ENCODE data around the gene GUCY1A2.

The GUCY1A2 gene

DNA sequence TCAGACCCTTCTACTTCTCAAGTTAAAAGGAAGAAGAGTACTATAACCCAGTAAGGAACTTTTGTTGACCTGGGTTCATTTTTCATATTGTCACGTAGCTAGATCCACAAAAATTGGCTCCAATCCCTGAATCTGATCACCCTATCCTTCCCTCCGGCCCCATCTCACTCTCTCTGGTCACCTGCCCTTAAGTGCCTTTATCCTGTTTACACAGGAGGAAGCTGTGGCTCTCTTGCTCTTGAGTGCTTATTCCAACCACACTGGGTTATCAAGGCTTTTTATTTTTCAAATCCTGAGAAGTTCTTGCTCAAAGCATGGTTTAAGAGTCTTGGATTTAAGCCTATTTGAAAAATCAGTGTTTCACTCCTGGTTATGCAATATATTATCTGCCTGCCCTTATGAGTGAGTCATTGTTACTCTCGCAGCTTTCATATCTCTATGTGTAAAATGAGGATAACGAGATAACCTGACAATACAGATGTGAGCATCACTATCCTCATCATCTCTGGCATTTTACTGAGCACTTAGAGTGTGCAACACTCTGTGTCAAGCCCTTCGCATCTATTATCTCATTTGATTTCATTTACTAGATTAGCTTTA is 293.9 kb downstream of the GUCY1A2 start:
- peak; percentile 49 for DNase-seq

DNA sequence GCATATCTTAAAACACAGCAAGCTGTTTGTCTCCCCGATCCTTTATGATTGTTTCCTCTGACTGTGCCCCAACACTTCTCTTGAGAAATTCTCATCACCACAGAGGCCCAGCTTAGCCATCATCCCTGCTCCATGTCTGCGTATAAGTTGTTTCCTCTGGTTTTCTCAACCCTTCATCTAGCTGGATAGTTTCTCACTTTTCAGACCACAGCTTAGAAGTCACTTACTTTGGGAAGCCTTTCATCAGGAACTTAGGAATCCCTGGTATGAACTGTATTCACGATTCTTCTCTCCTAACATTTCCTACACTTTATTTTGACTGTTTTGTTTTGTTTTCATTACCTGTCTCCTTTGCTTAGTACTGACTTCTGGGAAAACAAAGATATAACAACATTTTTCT is 295.2 kb downstream of the GUCY1A2 start:
- no peak for DNase-seq

DNA sequence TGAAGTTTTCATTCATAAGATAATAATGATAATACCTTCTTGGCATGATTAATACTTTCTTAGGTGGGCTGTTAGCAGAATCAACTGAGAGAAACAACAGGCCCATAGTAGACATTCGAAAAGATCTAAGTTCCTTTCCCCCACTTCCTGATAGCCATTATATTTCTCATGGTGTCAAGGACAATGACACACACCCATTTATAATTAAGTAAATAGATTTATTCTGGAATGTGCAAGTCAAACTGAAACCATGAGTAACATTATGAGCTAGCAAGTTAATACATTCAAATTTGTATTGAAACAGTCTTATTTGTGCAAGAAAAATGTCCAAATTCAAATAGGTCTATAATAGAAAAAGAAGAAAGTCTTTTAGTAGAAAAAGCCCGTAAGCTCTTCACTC is 301.1 kb downstream of the GUCY1A2 start:
- no peak for DNase-seq

DNA sequence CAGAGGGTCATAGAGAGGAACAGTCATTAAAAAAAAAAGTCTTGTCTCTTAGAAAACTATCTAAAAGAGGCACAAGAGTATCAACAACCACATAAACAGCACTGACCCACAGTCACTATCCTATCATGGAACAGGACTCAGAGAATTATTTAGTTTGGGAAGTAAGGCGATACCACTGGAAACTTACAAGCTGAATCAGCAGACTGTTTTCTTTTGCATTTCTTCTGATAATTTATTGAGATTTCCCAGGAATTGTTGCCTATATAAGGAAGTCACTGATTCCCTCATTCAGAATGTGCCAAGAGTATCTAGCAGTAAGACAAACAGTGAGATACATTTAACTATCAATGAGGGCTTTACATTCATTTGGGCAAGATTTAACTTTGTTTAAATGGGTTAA is 304.1 kb downstream of the GUCY1A2 start:
- DNase-seq = no peak

DNA sequence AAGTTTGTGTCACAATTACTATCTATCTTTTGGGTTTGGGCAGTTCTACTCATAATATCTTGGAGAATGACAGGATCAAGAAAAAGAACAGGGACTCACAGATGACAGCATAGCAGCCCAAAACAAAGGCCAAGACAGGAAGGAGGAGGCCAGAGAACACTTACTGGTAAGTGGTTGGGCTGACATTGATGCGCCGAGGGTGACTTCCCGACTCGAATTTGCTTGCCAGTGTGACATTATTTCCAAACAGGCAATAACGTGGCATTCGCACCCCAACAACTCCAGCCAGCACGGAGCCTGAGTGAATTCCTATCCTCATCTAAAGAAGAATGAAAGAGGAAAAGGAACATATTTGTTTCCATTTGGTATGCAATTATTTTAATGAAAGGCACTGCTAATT is 309.9 kb downstream of the GUCY1A2 start:
- no peak for DNase-seq

DNA sequence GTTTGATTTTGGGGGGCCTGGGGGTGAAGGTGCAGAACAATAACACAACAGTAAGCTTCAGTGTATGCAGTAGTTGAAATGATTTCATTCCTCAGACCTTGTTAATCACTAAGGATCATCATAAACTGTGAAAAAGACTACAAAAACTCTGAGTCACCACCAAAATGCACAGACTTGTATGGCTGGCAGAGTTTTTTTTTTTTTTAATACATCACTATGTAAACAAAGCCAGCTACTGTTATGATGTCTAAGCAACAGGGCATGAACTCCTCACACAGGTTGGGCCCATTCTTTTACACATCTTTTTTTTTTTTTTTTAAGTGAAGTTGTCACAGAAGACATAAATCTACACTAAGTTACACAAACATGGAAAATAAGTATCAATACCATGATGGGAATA is 311.9 kb downstream of the GUCY1A2 start:
- peak; percentile 24 for DNase-seq

DNA sequence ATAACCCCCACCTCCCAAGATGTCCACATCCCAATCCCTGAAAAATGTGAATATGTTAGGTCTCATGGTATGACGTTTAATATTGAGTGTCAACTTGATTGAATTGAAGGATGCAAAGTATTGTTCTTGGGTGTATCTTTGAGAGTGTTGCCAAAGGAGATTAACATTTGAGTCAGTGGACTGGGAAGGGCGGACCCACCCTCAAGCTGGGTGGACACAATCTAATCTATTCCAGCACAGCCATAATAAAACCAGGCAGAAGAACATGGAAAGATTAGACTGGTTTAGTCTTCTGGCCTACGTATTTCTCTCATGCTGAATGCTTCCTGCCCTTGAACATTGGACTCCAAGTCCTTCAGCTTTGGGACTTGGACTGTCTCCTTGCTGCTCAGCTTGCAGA is 315.5 kb downstream of the GUCY1A2 start:
- no peak for DNase-seq

DNA sequence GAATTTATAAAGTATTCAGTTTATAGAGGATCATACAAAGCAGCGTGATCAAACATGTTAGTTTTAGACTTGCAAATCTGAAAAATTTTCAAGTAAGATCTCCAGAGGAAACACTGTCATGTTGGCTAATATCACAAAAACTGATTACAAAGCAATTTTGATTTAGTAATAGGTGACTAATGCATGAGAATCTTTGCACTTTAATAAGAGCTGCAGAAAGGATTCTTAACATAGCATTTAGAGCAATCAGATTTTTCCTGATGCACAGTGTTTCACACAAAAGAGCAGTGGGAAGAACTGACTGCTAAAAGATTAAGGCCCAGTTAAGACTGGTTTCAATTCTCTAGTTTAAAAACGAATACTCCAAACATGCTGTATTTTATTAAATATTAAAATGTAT is 321.2 kb downstream of the GUCY1A2 start:
- no peak for DNase-seq

DNA sequence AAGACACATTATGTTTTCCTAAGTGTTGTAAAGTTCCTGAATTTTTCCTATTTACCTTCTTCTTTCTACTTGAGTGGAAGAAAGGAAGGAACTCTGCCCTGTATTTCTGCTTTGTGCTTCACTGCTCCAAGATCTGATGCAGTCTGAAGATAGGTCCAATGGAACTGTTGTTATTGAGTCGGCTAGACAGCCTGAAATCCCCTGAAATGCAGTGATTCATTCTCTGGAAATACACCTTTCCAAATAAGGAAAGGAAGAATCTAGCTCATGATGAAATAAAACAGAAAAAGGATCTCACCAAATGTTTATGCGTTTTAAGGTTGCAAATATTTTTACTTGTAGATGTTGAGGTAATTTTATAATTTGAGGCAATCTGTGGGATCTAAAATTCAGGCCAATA is 322.8 kb downstream of the GUCY1A2 start:
- DNase-seq = no peak

DNA sequence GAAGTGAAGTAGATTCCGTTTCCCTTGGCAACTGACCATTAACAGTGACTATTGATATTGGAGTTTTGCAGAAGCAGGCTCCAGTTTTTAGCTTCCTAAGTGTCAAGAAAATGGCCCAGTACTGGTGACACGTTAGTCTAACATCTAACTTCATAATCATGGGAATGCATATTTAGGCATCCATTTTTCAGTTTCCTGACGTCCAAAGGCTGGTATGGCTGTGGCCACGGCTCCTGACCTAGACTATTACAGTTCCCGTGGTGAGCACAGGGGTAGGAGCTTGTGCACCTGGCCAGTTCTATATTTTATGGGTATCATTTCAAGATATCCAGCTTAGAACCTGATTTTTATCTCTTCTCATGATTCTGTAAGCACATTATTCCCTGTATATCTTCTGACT is 323.8 kb downstream of the GUCY1A2 start:
- DNase-seq = no peak

DNA sequence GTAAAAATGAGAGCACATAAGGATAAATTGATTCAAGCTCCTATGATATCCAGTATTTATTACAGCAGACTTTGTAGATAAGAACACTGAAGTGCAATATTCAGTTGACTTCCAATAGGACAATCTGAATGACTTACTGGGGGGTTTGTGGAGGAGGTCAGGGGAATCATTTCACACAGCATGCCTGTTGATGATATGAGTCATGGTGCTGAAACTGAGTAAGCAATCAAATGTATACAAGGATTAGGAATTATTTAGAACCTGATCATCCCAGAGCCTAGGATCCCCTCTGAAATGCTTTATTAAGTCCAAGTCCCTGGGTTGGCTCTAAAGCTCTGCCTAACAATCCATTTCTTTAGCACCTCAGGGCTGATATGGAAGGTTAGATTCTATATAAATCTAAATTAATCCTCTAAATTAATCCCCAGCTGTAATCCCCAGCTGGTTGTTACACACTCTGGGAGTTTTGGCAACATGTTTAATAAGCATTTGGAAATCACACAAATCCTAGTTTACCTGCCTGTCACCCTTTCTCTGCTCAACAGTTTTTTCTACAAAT is 326.4 kb downstream of the GUCY1A2 start:
- no peak for DNase-seq

DNA sequence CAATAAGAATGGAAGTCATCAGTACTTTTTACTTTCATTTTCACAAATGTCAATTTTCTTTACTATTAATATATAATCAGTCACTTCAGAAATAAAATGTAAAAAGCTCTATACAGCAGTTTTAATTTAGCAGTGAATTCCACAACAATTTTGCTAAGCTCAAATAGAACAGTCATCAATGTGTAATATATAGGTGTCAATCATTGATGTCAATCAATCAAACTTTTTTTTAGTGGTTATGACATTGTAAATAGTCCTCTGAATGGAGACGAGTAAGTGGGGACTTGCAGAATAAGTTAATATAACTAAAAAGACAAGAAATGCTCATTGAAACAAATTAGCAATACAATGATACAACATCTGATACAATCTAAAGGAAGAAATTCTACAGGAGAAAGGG is 327.4 kb downstream of the GUCY1A2 start:
- no peak for DNase-seq

DNA sequence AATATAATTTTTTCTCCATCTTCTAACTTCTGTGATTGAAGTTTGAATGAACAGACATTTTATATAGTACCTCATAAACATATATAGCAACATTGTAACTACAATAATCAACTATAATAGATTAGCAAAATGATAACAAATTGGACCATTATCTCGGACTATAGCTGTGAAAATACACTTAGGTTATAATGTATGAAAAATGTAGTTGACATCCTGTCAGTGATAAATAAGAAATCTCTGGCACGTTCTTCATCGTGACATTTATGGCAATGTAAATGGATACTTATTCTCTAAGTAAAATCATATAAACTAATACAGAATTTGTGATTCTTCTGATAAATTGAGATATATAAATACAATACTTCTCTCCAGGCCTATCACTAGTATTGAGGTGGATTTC is 333.3 kb downstream of the GUCY1A2 start:
- DNase-seq = no peak

DNA sequence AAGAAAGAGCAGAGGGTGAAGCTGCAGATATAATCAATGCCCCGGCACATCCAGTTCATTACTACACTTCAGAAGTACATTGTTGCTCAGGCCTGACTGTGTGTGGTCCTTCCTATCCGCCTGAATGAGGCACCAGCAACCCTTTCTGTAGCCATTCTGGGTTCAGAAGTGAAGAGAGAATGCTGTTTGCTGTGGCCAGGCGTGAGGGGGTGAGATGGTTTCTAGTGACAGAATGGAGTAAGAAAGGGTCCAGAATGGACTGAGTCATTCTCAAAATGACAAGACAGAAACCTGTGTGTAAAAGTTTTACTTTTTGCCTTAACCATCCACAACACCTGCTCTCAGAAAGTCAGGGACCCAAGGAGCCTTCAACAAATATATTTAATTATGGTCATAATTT is 334.8 kb downstream of the GUCY1A2 start:
- no peak for DNase-seq

DNA sequence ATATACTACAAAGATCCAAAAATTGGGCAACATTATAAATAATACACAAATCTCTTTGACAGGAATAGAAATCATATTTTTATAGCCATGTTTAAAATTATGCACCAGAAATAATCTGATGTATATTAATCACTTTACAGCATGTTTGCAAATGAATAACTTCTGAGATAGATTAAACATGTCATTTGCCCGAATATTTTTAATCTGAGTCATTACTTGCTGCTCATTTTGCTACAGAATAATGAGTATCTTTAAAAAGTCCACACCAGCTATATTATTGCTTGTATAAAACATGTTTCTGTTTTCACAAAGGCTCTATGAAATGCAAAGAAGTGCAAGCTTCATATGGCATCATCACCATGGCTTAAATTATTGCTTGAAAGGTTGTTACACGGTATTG is 336.8 kb downstream of the GUCY1A2 start:
- no peak for DNase-seq

DNA sequence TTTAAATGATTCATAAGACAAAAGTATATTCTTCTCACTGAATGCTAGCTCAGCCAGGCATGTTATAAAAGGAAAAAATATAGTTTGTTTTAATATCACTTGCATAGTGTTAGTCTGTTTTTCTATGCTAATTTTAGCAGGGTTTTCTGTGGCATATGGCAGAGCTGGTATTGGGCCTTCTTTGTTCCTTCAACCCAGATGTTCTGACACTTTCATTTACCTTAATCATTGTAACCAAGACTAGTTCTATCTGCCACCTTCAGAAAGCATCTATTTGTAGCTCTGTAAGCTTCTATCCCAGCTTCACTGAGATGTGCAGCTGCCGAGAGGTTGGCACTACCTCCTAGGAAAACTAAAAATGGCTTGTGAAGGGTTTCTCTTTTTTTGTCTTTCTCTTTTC is 338.7 kb downstream of the GUCY1A2 start:
- DNase-seq = no peak

DNA sequence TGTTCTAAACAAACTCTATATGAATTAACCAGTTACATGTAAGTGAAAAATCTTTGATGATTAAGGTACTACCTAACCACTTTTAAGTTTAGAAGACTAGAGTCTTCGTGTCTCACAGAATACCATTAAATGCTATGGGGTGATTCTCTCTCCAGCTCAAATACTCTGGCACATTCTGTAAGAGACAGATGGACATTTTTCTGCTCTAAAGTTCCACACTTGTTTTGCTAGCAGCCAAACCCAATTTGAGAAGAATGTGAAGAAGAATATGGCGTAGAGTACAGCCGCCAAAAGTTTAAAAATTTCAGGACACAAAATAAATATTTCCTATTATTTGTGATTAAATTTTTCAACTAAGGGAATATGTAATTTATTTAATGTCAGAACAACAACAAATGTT is 339.1 kb downstream of the GUCY1A2 start:
- DNase-seq = no peak

DNA sequence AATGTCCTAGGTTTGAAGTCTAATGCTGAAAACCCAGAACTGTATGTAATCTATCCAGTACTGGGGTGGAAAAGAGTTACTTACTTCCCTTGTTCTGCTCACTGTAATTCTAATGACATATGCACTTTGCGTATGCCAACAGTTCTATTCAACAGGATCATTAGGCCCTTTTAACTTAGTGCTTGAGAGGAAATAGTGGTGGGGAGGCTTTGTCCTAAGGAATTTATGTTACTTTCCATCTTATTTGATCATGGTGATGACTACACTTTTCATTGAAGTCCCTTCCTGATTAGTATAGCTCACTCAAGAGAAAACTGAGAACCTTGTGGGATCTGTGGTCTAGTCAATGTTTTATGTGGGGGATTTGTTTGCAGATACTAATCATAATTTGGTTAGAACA is 348.2 kb downstream of the GUCY1A2 start:
- no peak for DNase-seq

DNA sequence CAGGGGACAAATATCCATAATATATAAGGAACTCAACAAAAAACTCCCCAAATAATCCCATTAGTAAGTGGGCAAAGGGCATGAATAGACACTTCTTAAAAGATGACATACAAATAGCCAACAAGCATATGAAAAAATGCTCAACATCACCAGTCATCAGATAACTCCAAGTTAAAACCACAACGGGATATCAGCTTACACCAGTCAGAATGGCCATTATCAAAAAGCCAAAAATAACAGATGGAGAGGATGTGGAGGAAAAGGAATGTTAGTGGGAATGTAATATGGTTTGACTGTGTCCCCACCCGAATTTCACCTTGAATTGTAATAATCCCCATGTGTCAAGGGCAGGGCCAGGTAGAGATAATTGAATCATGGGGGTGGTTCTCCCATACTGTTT is 350.1 kb downstream of the GUCY1A2 start:
- no peak for DNase-seq

DNA sequence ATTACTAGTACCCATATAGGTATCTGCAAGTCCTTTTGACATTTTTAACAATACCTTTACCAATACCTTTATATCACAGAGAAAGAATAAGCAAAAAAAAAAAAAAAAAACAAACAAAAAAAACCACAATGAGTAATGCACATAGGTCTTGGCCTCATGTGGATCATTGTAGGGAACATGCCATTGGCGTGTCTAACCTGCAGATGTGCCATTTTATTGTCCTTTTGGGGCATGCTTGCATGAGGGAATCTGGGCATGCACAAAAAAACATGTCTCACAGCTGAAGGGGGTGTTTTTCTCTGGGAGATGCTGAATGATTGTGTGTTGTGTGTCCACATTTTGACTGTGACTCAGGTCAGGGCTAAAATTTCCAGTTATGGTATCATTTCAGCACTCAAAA is 361.6 kb downstream of the GUCY1A2 start:
- no peak for DNase-seq

DNA sequence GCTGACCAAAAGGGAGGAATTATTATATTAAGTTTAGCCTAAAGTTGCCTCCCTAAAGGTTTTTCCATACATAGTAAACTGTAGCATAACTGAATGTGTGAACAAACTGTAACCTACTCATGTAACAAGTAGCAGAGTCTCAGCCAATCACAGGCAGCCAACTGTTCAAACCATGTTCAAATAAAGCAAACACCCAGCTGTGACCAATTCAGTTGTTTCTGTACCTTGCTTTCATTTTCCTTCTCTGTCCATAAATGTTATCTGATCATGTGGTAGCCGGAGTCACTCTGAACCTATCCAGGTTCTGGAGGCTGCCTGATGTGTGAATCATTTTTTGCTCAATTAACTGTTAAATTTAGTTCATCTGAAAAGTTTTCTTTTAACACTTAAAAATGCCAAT is 373.5 kb downstream of the GUCY1A2 start:
- peak; percentile 23 for DNase-seq

DNA sequence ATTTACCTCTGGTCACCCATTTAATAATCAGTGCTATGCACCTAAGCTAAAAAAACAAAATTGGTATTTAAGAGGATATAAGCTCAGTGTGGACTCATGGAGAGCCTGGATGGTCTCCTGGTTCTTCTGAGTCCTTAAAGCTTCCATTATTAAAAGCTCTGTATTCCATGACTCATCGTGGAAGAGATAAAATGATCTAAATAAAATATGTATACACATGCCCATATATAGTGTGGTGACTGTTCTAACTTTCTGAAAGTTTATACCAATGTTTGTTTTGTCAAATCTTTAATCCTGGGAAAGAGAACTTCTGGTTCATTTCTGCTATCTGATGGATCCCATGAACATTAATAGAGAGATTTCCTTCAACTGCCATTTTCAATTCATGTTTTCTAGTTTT is 375.9 kb downstream of the GUCY1A2 start:
- no peak for DNase-seq

DNA sequence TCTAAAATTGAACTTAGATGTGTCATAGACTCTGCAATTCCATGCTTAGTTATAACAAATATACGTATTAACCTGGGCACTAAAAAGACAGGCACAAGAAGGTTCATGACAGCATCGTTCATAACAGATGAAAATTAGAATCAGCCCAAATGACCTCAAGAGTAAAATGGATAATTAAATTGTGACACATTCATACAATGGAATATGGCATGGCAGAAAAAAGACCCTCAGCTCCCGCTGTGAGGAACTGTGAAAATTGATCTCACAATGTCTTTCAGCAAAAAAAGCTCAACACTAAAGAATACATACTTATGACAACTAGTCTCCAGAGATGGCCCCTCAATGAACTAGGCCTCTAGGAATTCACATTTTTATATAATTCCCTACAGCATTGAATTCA is 386.0 kb downstream of the GUCY1A2 start:
- DNase-seq = no peak

DNA sequence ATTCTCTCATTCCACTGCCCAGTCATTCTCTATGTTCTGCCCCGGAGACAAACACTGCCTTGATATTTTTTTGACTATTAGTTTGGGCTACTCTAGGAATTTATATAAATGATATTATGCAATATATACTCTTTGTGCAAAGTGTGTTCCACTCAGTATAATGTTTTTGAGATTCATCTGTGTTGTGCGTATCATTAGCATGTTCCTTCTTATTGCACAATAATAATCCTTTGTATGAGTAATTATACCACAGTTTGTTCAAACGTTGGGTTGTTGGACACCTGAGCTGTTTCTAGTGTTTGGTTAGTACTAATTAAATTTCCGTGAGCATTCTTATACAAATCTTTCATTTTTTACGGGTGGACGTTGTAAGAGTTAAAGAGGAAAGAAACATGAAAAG is 390.6 kb downstream of the GUCY1A2 start:
- DNase-seq = no peak

DNA sequence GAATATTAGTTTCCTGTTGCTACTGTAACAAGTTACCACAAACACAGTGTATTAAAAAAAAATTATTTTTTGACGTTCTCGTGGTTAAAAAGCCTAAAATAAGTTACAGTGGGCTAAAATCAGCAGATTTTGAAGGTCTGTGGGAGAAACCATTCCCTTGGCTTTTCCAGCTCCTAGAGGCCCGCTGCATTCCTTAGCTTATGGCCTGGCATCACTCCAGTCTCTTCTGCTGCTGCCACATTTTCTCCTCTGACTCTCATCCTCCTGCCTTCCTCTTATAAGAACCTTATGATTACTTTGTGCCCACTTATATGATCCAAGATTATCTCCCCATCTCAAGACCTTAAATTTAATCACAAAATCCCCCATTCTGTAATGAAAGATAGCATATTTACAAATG is 392.7 kb downstream of the GUCY1A2 start:
- DNase-seq = no peak

DNA sequence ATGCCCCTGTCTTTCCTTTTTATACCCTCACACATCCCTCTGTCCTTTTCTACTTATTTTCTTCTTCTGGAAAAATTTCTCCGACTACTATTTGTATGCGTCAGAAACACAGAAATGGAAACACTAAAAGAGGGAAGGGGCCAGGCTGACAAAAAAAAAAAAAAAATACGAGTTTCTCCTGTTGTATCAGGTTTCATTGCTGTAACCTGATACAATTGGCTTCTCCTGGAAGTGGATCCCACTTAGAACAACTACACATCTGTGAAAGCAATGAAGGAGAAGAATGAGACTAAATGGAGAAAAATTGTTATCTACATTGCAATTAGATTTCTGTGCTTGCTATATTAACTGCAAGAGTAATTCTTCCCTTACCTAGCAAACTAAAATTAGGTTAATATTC is 393.9 kb downstream of the GUCY1A2 start:
- no peak for DNase-seq
